A549 (cell line): ENCODE data around the gene SYNE2. TPM values are rescaled to one million over a fixed set of nuclear protein-coding genes. Genes with fewer than 3 reads are reported as not detected.

Experiments
- ATAC-seq, 2 experiments: fragments of 200-7000 bp in 1 of 2; fragments of >200 bp in 1 of 2; cut with Nextera tagmentation in 1 of 2; cut with Tn5 transposase in 1 of 2; 3 replicates each; pipeline versions ENCODE4 v1.8.0 to v1.9.1; 2018 to 2020; ENCODE audit warnings: mild to moderate bottlenecking in 1 of 2, moderate library complexity in 1 of 2
- CTCF ChIA-PET: fragments of 300-600 bp; sonication (Branson Sonifier 250); formaldehyde crosslinking; extraction: SDS; loops from one replicate; lab custom pipeline; 2021; ENCODE audit warnings: antibody characterized with exemption, inconsistent platforms; lab: Yijun Ruan, JAX
- POLR2A ChIA-PET: fragments of 350-600 bp; formaldehyde crosslinking; extraction: SDS; loops from one replicate; lab custom pipeline; 2021; ENCODE audit warnings: antibody characterized with exemption, inconsistent platforms; lab: Yijun Ruan, JAX
- DNase-seq, 2 experiments: peaks; one replicate each; pipeline versions ENCODE4 v3.0.0 to v3.0.0-alpha.2; 2011 to 2016; ENCODE audit warnings: low read depth in 1 of 2, low spot score in 1 of 2
- FAIRE-seq: peaks from 2 replicates; lab custom pipeline; 2011; peaks lifted over from hg19 to GRCh38; lab: Jason Lieb, UNC
- H3K27ac ChIP-seq, 2 experiments: fragments of >200 bp; sonication (Bioruptor Twin); formaldehyde crosslinking; 3 replicates each; pipeline ENCODE4 v1.5.1; 2016 to 2017
- H3K4me1 ChIP-seq: fragments of >200 bp; sonication (Bioruptor Twin); formaldehyde crosslinking; 3 replicates; pipeline ENCODE4 v1.6.1; 2016
- H3K4me2 ChIP-seq: fragments of >200 bp; sonication (Bioruptor Twin); formaldehyde crosslinking; 3 replicates; pipeline ENCODE4 v1.6.1; 2016
- H3K4me3 ChIP-seq: fragments of >200 bp; sonication (Bioruptor Twin); formaldehyde crosslinking; 3 replicates; pipeline ENCODE4 v1.5.1; 2016
- H3K9me3 ChIP-seq: fragments of >200 bp; sonication (Bioruptor Twin); formaldehyde crosslinking; 3 replicates; pipeline ENCODE4 v1.6.1; 2016
- CBX2 ChIP-seq: fragments of 200-600 bp; sonication (generic); IDR thresholded peaks from 2 replicates; pipeline ENCODE4 v1.6.1; 2016; ENCODE audit warnings: low read depth, mild to moderate bottlenecking, borderline replicate concordance
- CHD4 ChIP-seq: fragments of 200-600 bp; sonication (generic); IDR thresholded peaks from 2 replicates; pipeline ENCODE4 v1.6.1; 2016; ENCODE audit warnings: antibody characterized with exemption, mild to moderate bottlenecking, borderline replicate concordance
- HEYL ChIP-seq: fragments of 250-450 bp; sonication (Bioruptor Pico); IDR thresholded peaks from 2 replicates; pipeline ENCODE4 v1.8.0; 2021; ENCODE audit warnings: mild to moderate bottlenecking, moderate library complexity
- HOXB13 ChIP-seq: fragments of 250-450 bp; sonication (Bioruptor Pico); IDR thresholded peaks from 2 replicates; pipeline ENCODE4 v1.5.0; 2020; ENCODE audit warnings: low read depth, mild to moderate bottlenecking, moderate library complexity
- JUNB ChIP-seq: fragments of >200 bp; sonication (Bioruptor Twin); formaldehyde crosslinking; IDR thresholded peaks from 2 replicates; pipeline ENCODE4 v1.6.1; 2016
- KDM5A ChIP-seq: fragments of 200-600 bp; sonication (generic); IDR thresholded peaks from 2 replicates; pipeline ENCODE4 v1.6.1; 2016; ENCODE audit warnings: antibody characterized with exemption, mild to moderate bottlenecking
- MYC ChIP-seq: IDR thresholded peaks from 2 replicates; pipeline ENCODE4 v1.6.1; 2012; ENCODE audit warnings: mild to moderate bottlenecking, inconsistent platforms, low read length, improper control_type of control experiment, borderline replicate concordance
- NFE2L2 ChIP-seq: fragments of 150-350 bp; conservative IDR thresholded peaks from 2 replicates; pipeline ENCODE4 v1.6.1; 2014; ENCODE audit warnings: low read length
- NPAS2 ChIP-seq: fragments of 250-450 bp; sonication (Bioruptor Pico); IDR thresholded peaks from 2 replicates; pipeline ENCODE4 v1.8.0; 2022; ENCODE audit warnings: mild to moderate bottlenecking, moderate library complexity, borderline replicate concordance
- NR3C1 ChIP-seq: fragments of >200 bp; sonication (Bioruptor Twin); formaldehyde crosslinking; IDR thresholded peaks from 3 replicates; pipeline ENCODE4 v1.6.1; 2017
- POLR2AphosphoS2 ChIP-seq: conservative IDR thresholded peaks from 2 replicates; pipeline ENCODE4 v1.6.1; 2012; ENCODE audit warnings: low read length, improper control_type of control experiment, inconsistent platforms
- RFX5 ChIP-seq: fragments of 450-650 bp; IDR thresholded peaks from 2 replicates; pipeline ENCODE4 v1.7.1; 2014; ENCODE audit warnings: antibody characterized with exemption, mild to moderate bottlenecking, moderate library complexity
- TFCP2L1 ChIP-seq: fragments of 250-450 bp; sonication (Bioruptor Pico); IDR thresholded peaks from 2 replicates; pipeline ENCODE4 v1.5.0; 2021; ENCODE audit warnings: mild to moderate bottlenecking
- ZC3H11A ChIP-seq: fragments of 450-650 bp; IDR thresholded peaks from 2 replicates; pipeline ENCODE4 v1.6.1; 2014; ENCODE audit warnings: antibody characterized with exemption, mild to moderate bottlenecking
- ZNF302 ChIP-seq: fragments of 250-450 bp; sonication (Bioruptor Pico); IDR thresholded peaks from 2 replicates; pipeline ENCODE4 v1.9.0; 2021; ENCODE audit warnings: inconsistent platforms, mild to moderate bottlenecking, moderate library complexity
- ZSCAN20 ChIP-seq: fragments of 250-450 bp; sonication (Bioruptor Pico); IDR thresholded peaks from 2 replicates; pipeline ENCODE4 v1.8.0; 2022; ENCODE audit warnings: mild to moderate bottlenecking, moderate library complexity
- WGBS: methylation state at CpG from one replicate; pipeline ENCODE4 v1.1.6; 2017; ENCODE audit errors: missing lambda C conversion rate; 5-methylcytosine and 5-hydroxymethylcytosine counted together
- polyA plus RNA-seq, 4 experiments: library from polyadenylated mRNA; depleted of rRNA in 3 of 4; stranded (reverse); fragments of >200 nt; fragmentation: RNase III in 1 of 4; extraction: RNeasy Plus Mini Kit Qiagen cat#74134 plus additional on column Dnase treatment in 1 of 4; gene quantifications; 2 replicates in 3 of 4; 3 replicates in 1 of 4; pipeline ENCODE4 v1.2.3, GENCODE V29; 2011 to 2017
- TF ChIP-seq, protein P1 (sequence below): IDR thresholded peaks from 2 replicates; pipeline ENCODE4 v1.6.1; 2012; ENCODE audit warnings: low read depth, borderline replicate concordance
- TF ChIP-seq, protein P2 (sequence below): fragments of >200 bp; sonication (Bioruptor Twin); formaldehyde crosslinking; IDR thresholded peaks from 2 replicates; pipeline ENCODE4 v1.6.1; 2016
- TF ChIP-seq, protein P3 (sequence below): fragments of 250-450 bp; sonication (Bioruptor Pico); IDR thresholded peaks from 2 replicates; pipeline ENCODE4 v1.5.0; 2020; ENCODE audit warnings: low read depth, mild to moderate bottlenecking, moderate library complexity
- TF ChIP-seq, protein P4 (sequence below): fragments of 150-350 bp; IDR thresholded peaks from 2 replicates; pipeline ENCODE4 v1.6.1; 2014; ENCODE audit warnings: low read depth, mild to moderate bottlenecking, low read length

The SYNE2 gene
- polyA plus RNA-seq, 2 of the 4 experiments (the other 2 are of a cell fraction) = 3.4 to 11.3 TPM

DNA sequence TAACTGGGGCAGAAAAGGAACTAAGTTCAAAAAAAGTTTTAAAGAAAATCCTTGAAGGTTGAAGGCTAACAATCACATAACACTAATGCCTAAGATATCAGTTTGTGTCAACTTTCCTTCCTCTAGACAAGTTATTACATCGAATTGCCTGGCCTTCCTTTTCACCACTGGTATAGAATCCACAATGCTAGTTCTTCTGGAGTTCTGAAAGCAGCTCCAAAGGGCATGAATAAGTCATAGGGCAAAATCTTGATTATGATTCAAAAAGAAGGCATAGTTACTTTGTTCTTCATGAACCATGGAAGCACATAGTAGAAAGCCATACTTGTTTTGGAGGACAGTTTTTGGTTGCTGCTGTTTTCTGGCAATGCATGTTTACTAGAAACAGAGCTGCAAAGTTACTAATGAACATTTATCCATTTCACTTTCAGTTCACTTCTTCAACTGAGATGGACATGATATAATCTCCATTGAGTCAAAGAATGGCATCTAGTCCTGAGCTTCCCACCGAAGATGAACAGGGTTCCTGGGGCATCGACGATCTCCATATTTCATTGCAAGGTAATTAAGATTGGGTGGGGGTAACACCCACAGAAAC is 56.0 kb downstream of the SYNE2 start (continued):
- no peak for TF ChIP-seq CHD4

DNA sequence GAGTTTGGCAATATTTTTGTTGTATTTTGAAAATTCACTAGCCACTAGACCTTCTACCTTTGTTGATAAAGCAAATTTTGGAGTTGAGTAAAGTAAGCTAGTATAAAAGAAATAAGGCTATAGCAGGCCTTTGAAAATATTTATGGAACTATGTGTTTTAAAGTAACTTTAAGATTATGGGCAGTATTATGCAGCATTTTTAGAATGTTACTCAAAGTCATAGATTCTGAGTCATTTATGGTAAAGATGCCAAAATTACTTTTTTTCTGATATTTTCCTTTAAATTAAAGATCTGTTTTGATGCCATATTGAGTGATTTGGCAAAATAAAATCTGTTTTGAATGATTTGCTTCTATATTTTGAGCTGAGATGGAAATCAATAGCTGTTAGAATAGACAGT is 57.2 kb downstream of the SYNE2 start:
- H3K27ac ChIP-seq = no peak overlapping the region
- CTCF ChIA-PET = interaction anchor here (0.8 kb wide), 2 partner anchors 9 to 101 kb away, joined by 3 to 4 read pairs; no protein-coding TSS in a partner anchor

DNA sequence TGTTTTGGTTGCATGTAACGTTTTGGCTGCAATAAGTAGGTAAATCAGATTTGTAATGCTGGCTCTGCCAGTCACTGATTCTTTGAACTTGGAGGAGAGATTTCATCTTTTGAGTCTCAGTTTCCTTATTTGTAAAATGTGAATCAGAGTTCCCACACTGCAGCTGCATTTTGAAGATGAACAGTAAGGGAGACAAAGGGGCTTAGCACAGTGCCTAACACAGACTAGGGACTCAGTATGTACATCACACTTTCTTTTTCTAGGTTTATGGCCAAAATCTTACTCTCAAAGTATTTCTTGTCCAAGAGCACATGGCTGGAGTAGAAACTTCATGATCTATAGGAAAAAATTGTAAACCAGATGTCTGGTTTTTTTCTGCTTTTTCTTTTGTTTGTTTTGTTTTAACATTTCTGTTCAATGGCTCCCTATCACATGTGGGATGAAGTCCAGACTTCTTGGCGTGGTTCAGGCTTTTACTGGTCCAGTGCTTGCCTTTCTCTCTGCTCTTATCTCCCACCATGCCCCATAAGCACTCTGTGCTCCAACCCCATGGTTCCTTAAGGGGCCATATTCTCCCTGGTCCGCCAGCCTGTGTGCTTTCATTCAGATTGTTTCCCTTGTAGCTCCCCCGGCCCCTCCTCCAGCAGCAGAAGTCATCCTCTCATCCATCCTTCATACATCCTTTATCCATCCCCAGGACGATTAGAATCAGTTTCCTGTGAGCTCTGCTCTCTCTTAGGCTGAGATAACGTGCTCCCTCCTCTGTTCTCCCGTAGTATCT is 58.0 kb downstream of the SYNE2 start:
- ATAC-seq = no peak
- no peak for FAIRE-seq
- CTCF ChIA-PET = interaction anchor here (0.6 to 1.2 kb wide), 4 partner anchors 8 to 226 kb away, joined by 3 to 4 read pairs (median 4); no protein-coding TSS in a partner anchor
- H3K9me3 ChIP-seq = no peaks in the 10 kb centered on the region
- POLR2A ChIA-PET = no interaction called here
- 78% methylated on average over 7 of the region's 7 CpGs for WGBS
- DNase-seq = no peak
- H3K4me2 ChIP-seq = no peak overlapping the region
- H3K27ac ChIP-seq = no peak overlapping the region
- H3K4me1 ChIP-seq = peaks cover 10% of the 10 kb centered on the region; the same call in 2 of the 3 replicates
- H3K4me3 ChIP-seq = no peak overlapping the region
- TF ChIP-seq, protein P1, sequence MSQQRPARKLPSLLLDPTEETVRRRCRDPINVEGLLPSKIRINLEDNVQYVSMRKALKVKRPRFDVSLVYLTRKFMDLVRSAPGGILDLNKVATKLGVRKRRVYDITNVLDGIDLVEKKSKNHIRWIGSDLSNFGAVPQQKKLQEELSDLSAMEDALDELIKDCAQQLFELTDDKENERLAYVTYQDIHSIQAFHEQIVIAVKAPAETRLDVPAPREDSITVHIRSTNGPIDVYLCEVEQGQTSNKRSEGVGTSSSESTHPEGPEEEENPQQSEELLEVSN = no peak
- TF ChIP-seq, protein P2, sequence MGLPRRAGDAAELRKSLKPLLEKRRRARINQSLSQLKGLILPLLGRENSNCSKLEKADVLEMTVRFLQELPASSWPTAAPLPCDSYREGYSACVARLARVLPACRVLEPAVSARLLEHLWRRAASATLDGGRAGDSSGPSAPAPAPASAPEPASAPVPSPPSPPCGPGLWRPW = no peak
- TF ChIP-seq ZNF302 = no peak

More for the DNA sequence above, 57.2 kb downstream of the SYNE2 start:
- FAIRE-seq = no peak
- TF ChIP-seq, protein P3, sequence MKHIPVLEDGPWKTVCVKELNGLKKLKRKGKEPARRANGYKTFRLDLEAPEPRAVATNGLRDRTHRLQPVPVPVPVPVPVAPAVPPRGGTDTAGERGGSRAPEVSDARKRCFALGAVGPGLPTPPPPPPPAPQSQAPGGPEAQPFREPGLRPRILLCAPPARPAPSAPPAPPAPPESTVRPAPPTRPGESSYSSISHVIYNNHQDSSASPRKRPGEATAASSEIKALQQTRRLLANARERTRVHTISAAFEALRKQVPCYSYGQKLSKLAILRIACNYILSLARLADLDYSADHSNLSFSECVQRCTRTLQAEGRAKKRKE (CRISPR knock-in tag) = no peak
- no peak for TF ChIP-seq NPAS2 (CRISPR knock-in tag)
- TF ChIP-seq JUNB = no peak
- TF ChIP-seq ZSCAN20 (CRISPR knock-in tag) = no peak
- TF ChIP-seq TFCP2L1 (CRISPR knock-in tag) = no peak
- TF ChIP-seq, protein P4, sequence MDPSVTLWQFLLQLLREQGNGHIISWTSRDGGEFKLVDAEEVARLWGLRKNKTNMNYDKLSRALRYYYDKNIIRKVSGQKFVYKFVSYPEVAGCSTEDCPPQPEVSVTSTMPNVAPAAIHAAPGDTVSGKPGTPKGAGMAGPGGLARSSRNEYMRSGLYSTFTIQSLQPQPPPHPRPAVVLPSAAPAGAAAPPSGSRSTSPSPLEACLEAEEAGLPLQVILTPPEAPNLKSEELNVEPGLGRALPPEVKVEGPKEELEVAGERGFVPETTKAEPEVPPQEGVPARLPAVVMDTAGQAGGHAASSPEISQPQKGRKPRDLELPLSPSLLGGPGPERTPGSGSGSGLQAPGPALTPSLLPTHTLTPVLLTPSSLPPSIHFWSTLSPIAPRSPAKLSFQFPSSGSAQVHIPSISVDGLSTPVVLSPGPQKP = no peak
- TF ChIP-seq RFX5 = no peak
- TF ChIP-seq, protein P2 = no peak
- Histone ChIP-seq H3K4me1 (peaks cover 10% of the 10 kb centered on the region; the same call in 2 of the 3 replicates), H3K4me2 (no peak overlapping the region), H3K4me3 (no peak overlapping the region), H3K9me3 (no peaks in the 10 kb centered on the region)
- POLR2A ChIA-PET = no interaction called here
- no peak for DNase-seq
- ATAC-seq = no peak

DNA sequence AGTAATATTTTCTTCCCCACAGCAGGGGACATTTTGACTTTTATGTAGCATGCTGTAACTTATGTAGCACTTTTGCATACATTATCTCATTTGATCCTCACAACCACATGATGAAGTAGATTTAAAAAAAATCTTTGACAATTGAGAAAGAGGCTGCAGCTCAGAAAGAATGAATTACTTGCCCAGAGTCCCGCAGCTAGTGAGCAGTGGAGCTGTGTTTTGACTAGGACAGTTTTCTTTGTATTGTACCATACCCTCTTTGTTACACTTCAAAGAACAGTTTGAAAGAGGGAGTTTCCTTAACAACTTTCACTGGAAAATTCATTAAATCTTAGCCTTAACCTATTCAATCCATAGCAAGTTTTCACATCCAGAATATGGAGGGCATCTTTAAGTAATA is 58.6 kb downstream of the SYNE2 start:
- ATAC-seq = no peak
- H3K4me2 ChIP-seq = no peak overlapping the region
- CTCF ChIA-PET = interaction anchor here (1.2 kb wide), 1 partner anchor 9 kb away, joined by 4 read pairs; no protein-coding TSS in a partner anchor
- WGBS = 98% methylated on average over 1 of the region's 1 CpG
- no peak overlapping the region for H3K27ac ChIP-seq
- TF ChIP-seq HEYL (no peak), HOXB13 (no peak), POLR2AphosphoS2 (no peak), ZC3H11A (no peak), KDM5A (no peak), NR3C1 (no peak), MYC (no peak), NFE2L2 (no peak), CBX2 (no peak)
- TF ChIP-seq, all 56 proteins: peak for 0
- no peak overlapping the region for H3K4me3 ChIP-seq
- POLR2A ChIA-PET = no interaction called here
- no peak for DNase-seq
- H3K9me3 ChIP-seq = no peaks in the 10 kb centered on the region
- H3K4me1 ChIP-seq = peaks cover 10% of the 10 kb centered on the region; the same call in 2 of the 3 replicates
- no peak for FAIRE-seq
